Measurements from ENCODE around the gene CFAP77. TPM values are rescaled to one million over a fixed set of nuclear protein-coding genes. Genes with fewer than 3 reads are reported as not detected.
A peak's percentile ranks its signal among the peaks of the same experiment; 100 is the strongest.

The CFAP77 gene
- total and polyA plus RNA-seq, 7 donors = not detected

- H3K27me3 ChIP-seq = peaks cover 8 to 50% (median 15%) of the 10 kb centered on the region in 3 donors
- intact Hi-C loops (cut with DNase I) = no loop called here
Measured at GRCh38 chr9:132571806-132572600, 162.0 kb downstream of the CFAP77 start.

GRCh38 chr9:132572921-132573320 is 162.9 kb downstream of the CFAP77 start:
- WGBS, 2 donors = 36 to 37% methylated on average over 8 of the region's 8 CpGs
- no peaks in the 10 kb centered on the region for H3K36me3 ChIP-seq
- H3K4me3 ChIP-seq = no peak overlapping the region
- TF ChIP-seq EP300 (IDR thresholded peaks at IDR 0.05) (no peak), CTCF (IDR thresholded peaks at IDR 0.05) (no peak), POLR2AphosphoS5 (IDR thresholded peaks at IDR 0.05) (no peak), POLR2A (IDR thresholded peaks at IDR 0.05) (no peak)
- H3K27ac ChIP-seq = no peak overlapping the region
- no peak for DNase-seq
- intact Hi-C loops (cut with DNase I) = no loop called here
- no peaks in the 10 kb centered on the region for H3K9me3 ChIP-seq
- no peaks in the 10 kb centered on the region for H3K4me1 ChIP-seq
- peaks cover 8 to 58% (median 16%) of the 10 kb centered on the region in 3 donors for H3K27me3 ChIP-seq

More at GRCh38 chr9:132571806-132572600, 162.0 kb downstream of the CFAP77 start:
- WGBS, 2 donors = 80 to 88% methylated on average over 15 of the region's 15 CpGs
- Histone ChIP-seq H3K4me1 (no peaks in the 10 kb centered on the region), H3K27ac (no peak overlapping the region), H3K36me3 (no peaks in the 10 kb centered on the region), H3K4me3 (no peak overlapping the region), H3K9me3 (no peaks in the 10 kb centered on the region)
- TF ChIP-seq CTCF (IDR thresholded peaks at IDR 0.05) (no peak), POLR2AphosphoS5 (IDR thresholded peaks at IDR 0.05) (no peak)
- DNase-seq = no peak

- Histone ChIP-seq H3K4me1 (peaks cover 0 to 6% (median 0%) of the 10 kb centered on the region in 4 donors), H3K36me3 (no peaks in the 10 kb centered on the region), H3K27ac (no peak overlapping the region), H3K4me3 (no peak overlapping the region), H3K9me3 (no peaks in the 10 kb centered on the region), H3K27me3 (peaks cover 23 to 80% (median 38%) of the 10 kb centered on the region in 3 donors)
- peak; percentile 65 to 80 (median 71) for TF ChIP-seq CTCF (IDR thresholded peaks at IDR 0.05)
- TF ChIP-seq POLR2AphosphoS5 (IDR thresholded peaks at IDR 0.05) = no peak
- intact Hi-C loops (cut with DNase I) = loop anchor here (1.0 to 5.0 kb wide), 2 partner anchors 68 to 163 kb away; partner anchors contain the start of gene CFAP77
- WGBS, 2 donors = 10 to 12% methylated on average over 16 of the region's 16 CpGs
- DNase-seq = peak; percentile 78
Measured at GRCh38 chr9:132575005-132575609, 165.1 kb downstream of the CFAP77 start.

GRCh38 chr9:132575811-132576210 is 165.8 kb downstream of the CFAP77 start:
- peaks cover 30 to 87% (median 45%) of the 10 kb centered on the region in 3 donors for H3K27me3 ChIP-seq
- DNase-seq = no peak
- WGBS, 2 donors = 79 to 85% methylated on average over 5 of the region's 5 CpGs

More at GRCh38 chr9:132575811-132576210, 165.8 kb downstream of the CFAP77 start:
- Histone ChIP-seq H3K4me3 (no peak overlapping the region), H3K27ac (no peak overlapping the region), H3K4me1 (peaks cover 0 to 13% (median 0%) of the 10 kb centered on the region in 4 donors), H3K36me3 (no peaks in the 10 kb centered on the region), H3K9me3 (no peaks in the 10 kb centered on the region)
- intact Hi-C loops (cut with DNase I) = loop anchor here (1.0 to 5.0 kb wide), 2 partner anchors 69 to 164 kb away; partner anchors contain the start of gene CFAP77
- TF ChIP-seq EP300 (IDR thresholded peaks at IDR 0.05) = no peak
- TF ChIP-seq POLR2A (IDR thresholded peaks at IDR 0.05) = no peak
- TF ChIP-seq CTCF (IDR thresholded peaks at IDR 0.05) = no peak
- TF ChIP-seq POLR2AphosphoS5 (IDR thresholded peaks at IDR 0.05) = no peak

Data from sigmoid colon (tissue), 7 donors.